Measurements from ENCODE around the gene NCOA3.

DNA sequence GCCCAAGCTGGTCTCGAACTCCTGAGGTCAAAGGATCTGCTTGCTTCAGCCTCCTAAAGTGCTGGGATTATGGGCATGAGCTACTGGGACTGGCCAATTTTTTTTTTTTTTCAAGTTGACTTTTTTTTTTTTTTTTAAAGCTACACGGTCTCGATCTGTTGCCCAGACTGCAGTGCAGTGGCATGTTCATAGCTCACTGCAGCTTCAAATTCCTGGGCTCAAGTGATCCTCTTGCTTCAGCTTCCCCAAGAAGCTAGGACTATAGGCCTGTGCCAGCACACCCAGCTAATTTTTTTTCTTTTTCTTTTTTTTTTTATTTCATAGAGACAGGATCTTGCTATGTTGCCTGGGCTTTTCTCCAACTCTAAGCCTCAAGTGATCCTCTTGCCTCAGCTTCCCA, 59.5 kb downstream of the NCOA3 start:
- TF ChIP-seq CTCF (IDR thresholded peaks at IDR 0.05; ENCODE audit: control extremely low read depth in 1 of 3, insufficient read depth in 1 of 3, low read depth in 1 of 3, low read length in 3 of 3) (no peak), POLR2AphosphoS5 (IDR thresholded peaks at IDR 0.05; ENCODE audit: low read depth, low read length) (no peak), HDAC6 (IDR thresholded peaks at IDR 0.05; ENCODE audit: low read depth, low read length) (no peak), POLR2A (IDR thresholded peaks at IDR 0.05; ENCODE audit: control extremely low read depth in 1 of 2, low read depth in 2 of 2, low read length in 2 of 2) (no peak), SRF (IDR thresholded peaks at IDR 0.05; ENCODE audit: low read depth, low read length) (no peak)
- TF ChIP-seq, protein P1, sequence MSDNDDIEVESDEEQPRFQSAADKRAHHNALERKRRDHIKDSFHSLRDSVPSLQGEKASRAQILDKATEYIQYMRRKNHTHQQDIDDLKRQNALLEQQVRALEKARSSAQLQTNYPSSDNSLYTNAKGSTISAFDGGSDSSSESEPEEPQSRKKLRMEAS (IDR thresholded peaks at IDR 0.05) = no peak
